GM18858 (cell line): Measurements from ENCODE around the gene SECTM1.

Source experiments
- ATAC-seq: cut with Tn5 transposase; IDR thresholded peaks from one replicate; pipeline ENCODE4 v1.9.1; 2021; ENCODE audit not compliant: unreplicated experiment

The SECTM1 gene

GRCh38 chr17:82301916-82302567, 31.5 kb downstream of the SECTM1 start:
- ATAC-seq = no peak

- ATAC-seq = no peak
These were observed 32.2 kb downstream of the SECTM1 start for GRCh38 chr17:82301300-82301915.

GRCh38 chr17:82300707-82301270, 32.8 kb downstream of the SECTM1 start:
- no peak for ATAC-seq

DNA sequence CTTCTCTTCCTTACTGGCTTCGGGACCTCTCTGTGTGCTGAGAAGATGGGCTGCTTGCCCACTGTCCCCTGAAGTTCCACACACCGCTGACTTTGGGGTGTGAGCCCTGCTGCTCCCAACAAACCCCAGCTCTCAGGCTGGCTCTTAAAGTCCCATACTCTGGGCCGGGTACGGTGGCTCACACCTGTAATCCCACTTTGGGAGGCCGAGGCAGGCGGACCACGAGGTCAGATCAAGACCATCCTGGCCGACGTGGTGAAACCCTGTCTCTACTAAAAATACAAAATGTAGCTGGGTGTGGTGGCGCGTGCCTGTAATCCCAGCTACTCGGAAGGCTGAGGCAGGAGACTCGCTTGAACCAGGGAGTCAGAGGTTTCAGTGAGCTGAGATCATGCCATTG, 33.3 kb downstream of the SECTM1 start:
- no peak for ATAC-seq

DNA sequence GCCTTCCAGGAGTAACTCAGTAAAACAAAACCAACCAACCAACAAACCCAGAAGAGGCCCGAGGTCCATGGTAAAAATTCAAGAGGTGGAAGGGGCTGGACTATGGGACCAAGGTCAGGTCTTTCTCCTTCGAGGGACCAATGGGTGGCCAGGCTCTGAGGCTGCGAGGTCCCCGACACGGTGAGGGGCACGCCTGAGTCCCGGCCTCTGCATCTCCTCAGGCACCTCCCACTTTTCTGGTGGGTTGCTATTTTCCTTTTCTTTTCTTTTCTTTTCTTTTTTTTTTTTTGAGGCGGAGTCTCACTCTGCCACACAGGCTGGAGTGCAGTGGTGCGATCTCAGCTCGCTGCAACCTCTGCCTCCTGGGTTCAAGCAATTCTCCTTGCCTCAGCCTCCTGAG, 34.1 kb downstream of the SECTM1 start:
- no peak for ATAC-seq

DNA sequence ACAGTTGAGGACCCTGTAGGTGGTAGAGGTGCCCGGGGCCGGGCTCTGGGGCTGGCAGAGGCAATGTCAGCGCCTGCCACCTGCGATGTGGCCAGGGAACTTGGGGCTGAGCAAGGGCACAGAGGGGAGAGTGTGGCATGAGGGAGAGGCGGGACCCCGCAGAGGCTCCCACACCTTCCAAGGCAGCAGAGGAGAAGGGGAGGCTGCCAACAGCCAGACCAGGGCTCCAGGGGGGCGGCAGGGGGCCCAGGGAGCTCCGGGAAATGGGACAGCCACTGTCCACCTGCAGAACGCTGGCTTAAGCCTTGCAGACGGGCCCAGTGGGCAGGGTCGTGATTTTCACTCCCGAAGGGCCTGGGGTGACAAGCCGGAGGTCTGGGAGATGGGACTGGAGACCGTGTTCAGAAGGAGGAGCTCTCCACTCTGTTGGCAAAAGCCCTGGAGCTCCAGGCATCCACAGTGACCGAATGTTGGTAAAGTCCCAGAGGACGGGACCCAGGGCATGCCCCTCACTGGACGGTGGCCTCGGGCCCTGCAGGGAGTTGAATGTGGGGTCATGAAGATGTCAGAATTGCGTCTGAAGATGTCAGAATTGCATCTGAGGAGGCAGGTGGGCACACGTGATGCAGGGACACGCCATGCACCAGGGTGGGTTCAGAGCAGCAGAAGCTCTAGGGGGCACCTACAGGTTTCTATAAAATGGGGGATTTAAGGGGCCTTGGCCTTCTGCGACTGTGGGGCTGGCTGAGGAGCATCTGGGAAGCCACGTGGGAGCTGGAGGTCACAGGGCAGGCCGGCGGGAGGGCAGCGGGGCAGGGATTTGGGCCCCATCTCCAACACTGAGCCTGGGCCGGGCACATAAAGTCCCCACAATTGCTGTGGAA, 34.8 kb downstream of the SECTM1 start:
- ATAC-seq = no peak

DNA sequence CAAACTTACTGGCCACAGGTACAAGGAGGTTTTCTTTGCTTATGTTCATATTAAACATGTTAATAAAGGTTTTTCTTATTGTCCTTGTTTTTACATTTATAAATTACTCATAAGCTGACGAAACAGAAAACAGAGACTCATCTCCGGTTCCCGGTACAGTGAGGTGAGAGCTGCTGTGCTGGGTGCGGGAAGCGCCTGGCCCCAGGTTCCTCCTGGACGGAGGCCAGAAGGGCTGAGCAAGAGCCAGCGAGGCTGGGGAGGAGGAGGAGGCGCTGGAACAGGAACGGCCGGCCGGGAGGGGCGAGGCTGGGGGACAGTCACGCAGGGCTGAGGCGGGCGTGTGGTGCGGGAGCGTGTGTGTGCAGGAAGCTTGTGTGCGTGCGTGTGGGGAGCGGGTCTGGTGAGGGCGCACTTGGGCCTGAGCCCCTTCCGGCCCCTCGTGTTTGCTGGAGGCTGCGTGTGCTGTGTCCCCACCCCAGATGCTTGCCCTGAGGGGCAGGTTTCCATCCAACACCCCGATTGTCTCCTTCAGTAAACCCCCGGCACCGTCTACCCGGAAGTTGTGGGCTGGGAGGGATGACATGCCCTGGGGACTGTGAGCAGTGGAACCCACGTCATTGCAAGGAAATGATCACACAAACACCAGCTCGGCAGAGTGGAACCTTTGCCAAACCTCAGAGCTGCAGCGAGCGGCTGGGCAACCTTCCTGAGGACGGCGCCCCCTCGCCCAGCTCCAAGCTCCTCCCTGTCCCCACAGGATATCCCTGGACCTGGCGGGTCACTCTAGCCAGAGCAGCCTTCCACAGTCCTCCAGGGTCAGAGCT, 35.6 kb downstream of the SECTM1 start:
- no peak for ATAC-seq

GRCh38 chr17:82297280-82297713, 36.3 kb downstream of the SECTM1 start:
- ATAC-seq = no peak

DNA sequence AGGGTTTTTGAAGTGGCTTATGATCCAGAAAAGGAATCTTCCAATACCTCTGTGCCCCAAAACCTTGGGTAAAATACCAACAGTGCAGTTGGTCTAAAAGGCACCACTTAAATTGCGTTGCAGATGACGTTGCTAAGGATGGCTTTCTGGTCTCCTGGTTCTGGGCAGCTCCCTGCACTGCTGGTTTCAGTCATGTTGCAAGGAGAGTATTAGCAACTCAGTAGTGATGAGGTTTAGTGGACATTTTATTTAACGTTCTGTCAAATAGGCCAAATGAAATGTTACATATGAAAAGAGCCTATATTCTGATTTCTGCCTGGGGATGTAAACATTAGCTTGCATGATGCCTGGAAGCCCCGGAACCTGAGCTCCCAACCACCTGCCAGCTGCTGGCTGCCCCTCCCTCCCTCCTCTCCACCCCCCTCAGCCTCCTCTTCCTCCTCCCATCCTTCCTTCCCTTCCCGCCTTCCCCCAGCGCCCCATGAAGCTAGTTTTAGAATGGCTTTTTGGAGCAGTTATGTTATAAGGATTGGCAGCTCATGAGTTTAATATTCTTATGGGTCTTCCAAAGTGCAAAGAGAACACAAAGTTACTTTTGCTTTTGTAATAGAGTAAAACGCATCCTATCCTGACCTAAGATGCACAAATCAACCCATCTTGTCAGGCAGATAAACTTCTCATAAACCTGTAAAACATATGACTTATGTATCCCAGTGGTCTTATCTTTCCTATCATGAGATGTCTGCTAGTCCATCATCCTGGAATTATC, 36.9 kb downstream of the SECTM1 start:
- ATAC-seq = no peak

GRCh38 chr17:82295472-82295814, 38.1 kb downstream of the SECTM1 start:
- ATAC-seq = no peak

DNA sequence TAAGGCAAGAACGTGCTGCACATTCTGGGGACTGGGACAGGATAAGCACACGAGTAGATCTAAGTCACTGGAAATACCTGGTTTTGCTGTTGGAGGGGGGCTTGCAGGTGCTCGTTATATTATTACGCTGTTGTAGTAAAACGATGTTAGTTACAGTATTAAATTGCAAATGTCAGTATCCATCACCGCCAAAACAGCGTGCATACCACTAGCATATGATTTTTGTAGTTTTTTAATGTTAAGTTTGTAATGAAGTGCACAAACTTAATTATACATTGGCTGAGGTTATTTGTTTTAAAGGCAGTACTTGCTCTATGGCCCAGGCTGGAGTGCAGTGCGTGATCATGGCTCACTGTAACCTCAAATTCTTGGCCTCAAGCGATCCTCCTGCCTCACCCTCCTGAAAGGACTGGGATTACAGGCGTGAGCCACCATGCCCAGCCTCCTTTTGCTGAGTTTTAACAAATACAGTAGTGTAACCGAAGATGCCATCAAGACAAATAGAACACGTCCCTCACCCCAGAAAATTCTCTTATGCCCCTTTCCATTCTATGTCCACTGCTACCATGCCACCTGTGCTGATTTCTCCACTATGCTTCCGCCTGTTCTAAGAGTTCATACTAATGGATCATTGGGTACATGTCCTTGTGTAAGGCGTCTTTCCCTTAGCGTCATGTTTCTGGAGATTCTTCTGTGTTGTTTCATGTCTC, 39.3 kb downstream of the SECTM1 start:
- no peak for ATAC-seq

DNA sequence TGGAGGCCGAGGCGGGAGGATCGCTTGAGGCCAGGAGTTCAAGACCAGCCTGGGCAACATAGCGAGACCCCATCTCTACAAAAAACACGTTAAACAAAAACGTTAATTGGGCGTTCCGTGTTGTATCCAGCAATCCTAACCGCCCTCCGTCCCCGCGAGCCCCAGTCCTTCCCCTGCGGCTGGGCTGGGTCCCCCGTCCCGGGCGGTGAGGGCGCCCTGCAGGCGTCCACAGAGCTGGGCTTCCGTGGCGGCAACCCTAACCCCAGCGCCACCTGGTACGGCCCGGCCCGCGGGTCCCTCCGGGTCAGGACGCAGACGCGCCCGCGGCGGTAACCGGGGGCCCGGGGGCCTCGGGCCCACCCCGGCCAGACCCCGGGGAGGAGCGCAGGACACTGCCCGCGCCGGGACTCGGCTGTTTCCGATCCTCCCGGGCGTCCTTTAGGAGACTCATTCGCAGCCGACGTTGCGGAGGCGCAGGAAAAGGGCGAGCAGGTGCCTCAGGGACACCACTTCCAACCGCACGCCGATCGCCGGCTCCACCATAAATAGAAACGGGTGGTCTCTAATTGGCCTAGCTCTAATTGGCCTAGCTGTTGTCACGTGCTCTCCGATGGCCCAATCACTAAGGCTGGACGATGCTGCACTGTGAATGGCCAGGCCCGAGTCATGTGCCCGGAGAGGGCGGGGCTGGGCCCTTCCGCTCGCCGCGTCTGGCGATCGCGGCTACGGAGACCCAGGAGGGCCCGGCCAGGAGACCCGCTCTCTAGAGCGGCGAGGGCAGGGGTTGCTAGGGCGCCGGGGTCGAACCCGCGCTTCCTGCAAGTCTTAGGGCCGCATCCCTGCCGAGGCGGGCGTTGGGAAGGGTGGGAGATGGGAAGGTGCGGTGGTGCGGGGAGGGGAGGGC, 41.1 kb downstream of the SECTM1 start:
- ATAC-seq = peak; percentile 85

DNA sequence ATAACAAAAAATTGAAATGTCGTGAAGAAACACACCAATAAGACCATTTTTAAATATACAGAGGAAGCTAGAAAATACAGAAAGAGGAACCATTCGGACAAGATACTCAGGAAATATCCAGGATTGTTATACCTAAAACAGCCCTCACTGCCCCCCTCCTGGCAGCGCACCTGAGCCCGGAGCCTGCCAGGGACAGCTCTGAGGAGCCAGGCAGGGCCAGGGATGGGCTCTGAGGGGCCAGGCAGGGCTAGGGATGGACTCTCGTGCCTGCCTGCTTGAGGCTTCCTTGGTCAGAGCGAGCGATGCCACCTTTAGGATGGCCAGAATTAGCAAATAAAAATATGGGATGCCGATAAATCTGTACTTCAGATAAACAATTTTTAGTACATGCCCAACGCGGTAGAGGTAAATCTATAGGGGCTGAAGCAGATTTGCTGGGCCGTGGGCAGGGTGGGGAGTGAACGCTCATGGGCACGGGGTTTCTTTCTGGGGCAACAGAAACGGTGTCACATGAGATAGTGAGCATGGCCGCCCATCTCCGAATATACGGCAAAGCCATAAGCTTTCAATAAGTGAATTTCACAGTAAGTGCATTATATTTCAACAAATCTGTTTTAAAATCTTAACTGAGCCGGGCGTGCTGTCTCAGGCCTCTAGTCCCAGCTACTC, 41.9 kb downstream of the SECTM1 start:
- ATAC-seq = no peak

GRCh38 chr17:82287868-82288801, 45.4 kb downstream of the SECTM1 start:
- no peak for ATAC-seq

DNA sequence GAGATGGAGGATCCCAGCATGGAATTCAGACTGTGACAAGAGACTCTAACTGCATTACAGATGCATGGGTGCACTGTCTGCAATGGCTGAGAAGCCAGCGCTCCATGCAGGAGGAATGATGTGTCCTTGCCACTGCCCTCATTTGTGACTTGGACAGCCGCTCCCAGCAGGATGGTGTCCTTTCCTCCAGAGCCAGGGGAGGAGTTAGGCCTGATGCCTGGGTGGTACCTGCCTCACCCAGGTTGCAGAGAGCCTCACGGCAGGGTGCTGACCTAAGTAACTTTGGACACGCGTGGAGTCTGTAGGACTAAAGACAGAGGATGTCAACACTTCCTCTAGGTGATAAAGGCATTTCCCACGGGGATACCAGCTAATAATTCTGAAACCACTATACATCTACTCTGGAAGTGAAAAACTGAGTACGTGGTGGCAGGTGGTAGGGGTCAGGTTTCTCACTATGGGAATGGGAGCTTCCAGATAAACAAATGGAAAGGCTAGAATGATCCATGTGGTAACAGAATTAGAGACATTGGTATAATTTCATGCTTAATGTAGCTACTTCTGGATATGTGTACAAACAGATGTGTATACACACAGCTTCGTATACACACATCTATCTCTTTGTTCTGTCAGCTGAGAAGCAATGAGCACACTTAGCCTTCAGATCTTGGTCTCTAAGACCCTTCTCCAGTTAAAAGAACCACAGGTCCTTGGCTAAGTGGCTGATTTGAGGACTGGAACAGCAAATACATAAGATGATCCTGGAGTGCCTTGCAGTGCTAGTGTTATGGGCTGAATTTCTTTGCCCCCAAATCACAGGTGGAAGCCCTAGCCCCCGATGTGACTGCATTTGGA, 46.3 kb downstream of the SECTM1 start:
- no peak for ATAC-seq

DNA sequence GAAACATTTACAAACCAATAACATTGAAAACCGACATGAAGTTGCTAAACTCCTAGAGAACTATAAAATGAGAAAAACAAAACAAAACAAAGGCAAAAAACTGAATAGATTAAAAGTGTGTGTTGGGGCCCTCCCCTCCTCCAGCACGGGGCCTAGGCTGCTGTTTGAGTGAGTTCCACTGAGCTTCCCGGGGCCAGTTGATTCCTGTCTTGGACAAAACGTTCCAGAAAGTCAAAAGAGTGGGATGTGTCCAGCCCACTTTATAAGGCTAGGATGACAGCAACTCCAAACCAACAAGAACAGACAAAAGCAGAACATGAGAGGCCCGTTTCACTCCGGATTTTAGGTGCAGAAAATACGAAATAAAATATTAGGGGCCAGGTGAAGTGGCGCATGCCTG, 48.4 kb downstream of the SECTM1 start:
- no peak for ATAC-seq
